ENCODE measurements around the gene LAMB3. TPM values are rescaled to one million over a fixed set of nuclear protein-coding genes. Genes with fewer than 3 reads are reported as not detected.
"Not testable (repeated sequence)": the region's sequence is repeated elsewhere in the genome, so short reads cannot be mapped to it uniquely, and the experiment has no call there.

LAMB3 gene
- under 1 TPM; 0.60 to 0.70 TPM for total RNA-seq

DNA sequence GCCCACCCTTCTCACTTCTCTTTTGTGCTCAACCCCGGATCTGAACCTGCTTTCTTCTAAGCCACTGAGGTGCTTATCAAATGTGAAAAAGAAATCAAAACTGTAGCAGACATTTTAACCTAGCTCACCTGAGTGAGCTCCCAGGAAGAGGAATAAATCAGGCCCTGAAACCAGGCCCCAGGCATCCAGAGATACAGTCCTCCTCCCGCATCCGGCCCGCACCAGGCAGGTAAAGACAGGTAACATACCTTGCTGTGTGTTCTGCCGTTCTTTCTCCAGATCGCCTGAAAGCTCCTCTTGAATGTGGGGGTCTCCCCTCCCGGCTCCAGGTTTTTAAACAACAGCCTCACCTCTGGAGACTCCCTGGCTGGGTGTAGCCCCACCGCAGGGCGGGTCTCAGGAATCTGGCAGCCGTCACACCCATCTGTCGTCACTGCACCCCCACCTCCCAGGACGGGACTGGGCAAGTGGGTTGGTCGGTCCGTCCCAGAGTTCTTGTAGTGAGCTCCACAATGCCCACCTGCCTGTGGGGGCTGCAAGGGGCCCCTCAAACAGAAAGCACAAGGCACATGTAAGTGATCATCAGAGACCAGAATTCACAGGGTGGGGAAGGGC lies at the start of gene LAMB3:
TSS of gene LAMB3 (minus strand) at position 305 of the 615 bp plus-strand sequence. CDS start 1,481 bp downstream, outside the sequence.
- Mint-ChIP-seq H3K36me3 (ENCODE audit: low read depth) (no peaks in the 10 kb centered on the region), H3K9me3 (no peaks in the 10 kb centered on the region), H3K4me3 (no peak within 1 kb of the TSS), H3K27me3 (no peaks in the 10 kb centered on the region), H3K27ac (no peak within 1 kb of the TSS), H3K4me1 (ENCODE audit: low read depth) (peaks cover 28% of the 10 kb centered on the region)
- ATAC-seq (no peak), DNase-seq (no peak)
- CTCF ChIA-PET, result interaction anchor here (0.9 to 1.2 kb wide), 5 partner anchors 10 to 83 kb away, joined by 3 to 4 read pairs (median 3); no protein-coding TSS in a partner anchor
- intact Hi-C loops (cut with micrococcal nuclease), result no loop called here
- POLR2A ChIA-PET, result interaction anchor here (0.6 to 0.8 kb wide), 3 partner anchors 9 to 131 kb away, joined by 3 read pairs; partner anchors contain the start of gene G0S2
- TF ChIP-seq, protein P1, sequence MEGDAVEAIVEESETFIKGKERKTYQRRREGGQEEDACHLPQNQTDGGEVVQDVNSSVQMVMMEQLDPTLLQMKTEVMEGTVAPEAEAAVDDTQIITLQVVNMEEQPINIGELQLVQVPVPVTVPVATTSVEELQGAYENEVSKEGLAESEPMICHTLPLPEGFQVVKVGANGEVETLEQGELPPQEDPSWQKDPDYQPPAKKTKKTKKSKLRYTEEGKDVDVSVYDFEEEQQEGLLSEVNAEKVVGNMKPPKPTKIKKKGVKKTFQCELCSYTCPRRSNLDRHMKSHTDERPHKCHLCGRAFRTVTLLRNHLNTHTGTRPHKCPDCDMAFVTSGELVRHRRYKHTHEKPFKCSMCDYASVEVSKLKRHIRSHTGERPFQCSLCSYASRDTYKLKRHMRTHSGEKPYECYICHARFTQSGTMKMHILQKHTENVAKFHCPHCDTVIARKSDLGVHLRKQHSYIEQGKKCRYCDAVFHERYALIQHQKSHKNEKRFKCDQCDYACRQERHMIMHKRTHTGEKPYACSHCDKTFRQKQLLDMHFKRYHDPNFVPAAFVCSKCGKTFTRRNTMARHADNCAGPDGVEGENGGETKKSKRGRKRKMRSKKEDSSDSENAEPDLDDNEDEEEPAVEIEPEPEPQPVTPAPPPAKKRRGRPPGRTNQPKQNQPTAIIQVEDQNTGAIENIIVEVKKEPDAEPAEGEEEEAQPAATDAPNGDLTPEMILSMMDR (IDR thresholded peaks at IDR 0.05), result no peak

DNA sequence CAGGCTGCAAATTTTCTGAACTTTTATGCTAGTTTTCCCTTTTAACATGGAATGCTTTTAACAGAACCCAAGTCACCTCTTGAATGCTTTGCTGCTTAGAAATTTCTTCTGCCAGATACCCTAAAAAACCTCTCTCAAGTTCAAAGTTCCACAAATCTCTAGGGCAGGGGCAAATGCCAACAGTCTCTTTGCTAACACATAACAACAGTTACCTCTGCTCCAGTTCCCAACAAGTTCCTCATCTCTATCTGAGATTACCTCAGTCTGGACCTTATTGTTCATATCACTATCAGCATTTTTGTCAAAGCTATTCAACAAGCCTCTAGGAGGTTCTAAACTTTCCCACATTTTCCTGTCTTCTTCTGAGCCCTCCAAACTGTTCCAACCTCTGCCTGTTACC lies 48.5 kb upstream of the LAMB3 start:
- H3K27ac Mint-ChIP-seq; intact Hi-C loops (cut with micrococcal nuclease); H3K27me3 Mint-ChIP-seq; DNase-seq; H3K4me3 Mint-ChIP-seq; ATAC-seq; H3K36me3 Mint-ChIP-seq (ENCODE audit: low read depth); POLR2A ChIA-PET; H3K9me3 Mint-ChIP-seq: not testable (repeated sequence)
- peaks cover 39% of the 10 kb centered on the region for H3K4me1 Mint-ChIP-seq (ENCODE audit: low read depth)
- CTCF ChIA-PET, result interaction anchor here (1.3 kb wide), 1 partner anchor 73 kb away, joined by 5 read pairs; no protein-coding TSS in a partner anchor

DNA sequence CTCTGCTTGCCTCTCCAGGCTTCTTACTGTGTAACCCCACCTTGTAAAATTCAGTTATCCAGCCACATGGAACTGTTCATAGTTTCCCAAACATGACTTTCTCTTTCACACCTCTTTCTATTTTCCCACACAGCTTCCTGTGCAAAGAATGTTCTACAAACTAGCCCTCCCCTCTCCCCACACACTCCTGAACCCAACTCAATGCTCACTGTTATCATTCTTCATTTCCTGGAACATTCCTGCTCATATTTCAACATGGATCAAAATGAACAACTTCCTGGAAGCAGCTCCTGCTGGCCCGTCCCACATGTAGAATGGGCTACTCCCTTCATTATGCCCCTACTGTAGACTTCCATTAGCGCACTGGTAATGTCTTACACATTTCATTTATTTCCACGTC lies 44.9 kb upstream of the LAMB3 start:
- TF ChIP-seq, protein P1 (IDR thresholded peaks at IDR 0.05), result no peak
- ChIA-PET POLR2A (interaction anchor here (1.1 to 1.3 kb wide), 2 partner anchors 52 to 73 kb away, joined by 3 to 4 read pairs; no protein-coding TSS in a partner anchor), CTCF (interaction anchor here (0.6 to 3.8 kb wide), 8 partner anchors 9 to 121 kb away, joined by 3 to 21 read pairs (median 3); partner anchors contain the start of gene TRAF3IP3)
- Mint-ChIP-seq H3K27me3 (peaks cover 1% of the 10 kb centered on the region), H3K9me3 (no peaks in the 10 kb centered on the region), H3K4me3 (no peak overlapping the region), H3K27ac (peak overlapping the region; percentile 42), H3K4me1 (ENCODE audit: low read depth) (peaks cover 24% of the 10 kb centered on the region), H3K36me3 (ENCODE audit: low read depth) (no peaks in the 10 kb centered on the region)
- DNase-seq (no peak), ATAC-seq (no peak)
- intact Hi-C loops (cut with micrococcal nuclease), result loop anchor here (1.0 kb wide), 1 partner anchor 90 kb away; no protein-coding TSS in a partner anchor

DNA sequence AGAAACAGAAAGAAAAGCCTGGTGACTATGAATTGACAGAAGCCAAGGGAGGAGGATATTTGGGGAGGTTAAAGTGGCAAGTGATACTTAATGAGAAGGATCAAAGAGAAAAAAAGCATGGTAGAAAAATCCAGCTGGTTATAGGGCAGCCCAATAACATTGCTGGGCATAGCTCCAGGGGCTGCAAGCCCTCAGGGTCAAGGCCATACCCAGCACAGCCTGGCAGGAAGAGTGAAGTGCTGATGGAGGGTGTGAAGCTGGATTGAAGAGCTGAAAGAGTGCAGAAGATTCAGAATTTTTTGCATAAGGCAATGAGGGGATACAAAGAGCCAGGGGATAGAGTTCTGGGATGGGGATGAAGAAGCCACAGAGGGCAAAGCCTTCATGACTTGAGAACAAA lies 44.4 kb upstream of the LAMB3 start:
- intact Hi-C loops (cut with micrococcal nuclease), result loop anchor here (1.0 kb wide), 1 partner anchor 89 kb away; no protein-coding TSS in a partner anchor

DNA sequence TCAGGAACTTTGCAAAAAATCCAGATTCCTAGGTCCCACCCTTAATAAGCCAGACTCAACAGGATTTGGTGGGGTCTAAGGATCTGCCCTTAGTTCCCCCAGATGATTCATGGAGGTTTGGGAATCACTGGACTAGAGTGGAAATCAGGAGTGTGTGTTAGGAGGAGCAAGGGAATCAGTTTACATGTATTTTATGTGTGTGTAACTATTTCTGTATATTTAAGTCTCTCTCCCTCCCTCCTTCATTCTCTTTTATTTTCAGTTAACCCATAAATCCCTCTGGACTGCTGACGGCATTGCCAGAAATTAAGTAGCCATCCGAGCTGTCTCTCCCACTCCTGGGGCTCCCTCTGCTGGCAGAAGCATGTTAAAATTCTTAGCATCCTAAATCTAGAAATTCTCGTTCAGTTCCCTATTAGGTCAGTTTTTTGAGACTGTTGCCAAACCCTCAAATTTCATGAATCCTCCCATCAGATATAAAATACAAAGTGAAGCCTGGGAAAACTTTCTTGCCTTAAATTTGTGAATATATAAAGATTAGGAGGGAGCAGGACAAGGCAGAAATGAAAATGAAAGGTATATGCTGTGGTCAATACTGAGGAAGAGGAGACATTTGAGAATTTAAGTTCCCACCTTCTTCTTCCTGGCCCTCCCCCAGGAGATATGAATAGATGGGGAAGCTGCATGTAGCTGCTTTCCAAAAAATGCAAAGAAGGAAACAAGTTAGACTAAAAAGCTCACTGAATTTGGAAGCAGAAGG lies 40.7 kb upstream of the LAMB3 start:
- H3K36me3 Mint-ChIP-seq (ENCODE audit: low read depth), result no peaks in the 10 kb centered on the region
- H3K4me1 Mint-ChIP-seq (ENCODE audit: low read depth), result peaks cover 18% of the 10 kb centered on the region
- ChIA-PET CTCF (interaction anchor here (0.6 to 5.1 kb wide), 40 partner anchors 8 to 127 kb away, joined by 3 to 29 read pairs (median 4); partner anchors contain the start of genes G0S2, HSD11B1 and TRAF3IP3), POLR2A (no interaction called here)
- H3K27me3 Mint-ChIP-seq, result peaks cover 1% of the 10 kb centered on the region
- DNase-seq (peak; percentile 80), ATAC-seq (peak; percentile 78)
- H3K9me3 Mint-ChIP-seq, result no peaks in the 10 kb centered on the region
- H3K4me3 Mint-ChIP-seq, result no peak overlapping the region
- TF ChIP-seq, protein P1 (IDR thresholded peaks at IDR 0.05), result peak; percentile 97
- intact Hi-C loops (cut with micrococcal nuclease), result loop anchor here (1.0 to 5.0 kb wide), 5 partner anchors 54 to 124 kb away; no protein-coding TSS in a partner anchor
- no peak overlapping the region for H3K27ac Mint-ChIP-seq

More for the DNA sequence above, 44.4 kb upstream of the LAMB3 start:
- CTCF ChIA-PET, result interaction anchor here (0.6 to 3.8 kb wide), 5 partner anchors 9 to 69 kb away, joined by 3 to 21 read pairs (median 6); partner anchors contain the start of gene TRAF3IP3
- no peak for DNase-seq
- H3K27ac Mint-ChIP-seq, result no peak overlapping the region
- no peak overlapping the region for H3K4me3 Mint-ChIP-seq
- peaks cover 1% of the 10 kb centered on the region for H3K27me3 Mint-ChIP-seq
- ATAC-seq, result no peak
- H3K9me3 Mint-ChIP-seq, result no peaks in the 10 kb centered on the region
- H3K36me3 Mint-ChIP-seq (ENCODE audit: low read depth), result no peaks in the 10 kb centered on the region
- TF ChIP-seq, protein P1 (IDR thresholded peaks at IDR 0.05), result no peak
- POLR2A ChIA-PET, result interaction anchor here (1.1 to 1.3 kb wide), 2 partner anchors 52 to 73 kb away, joined by 3 to 4 read pairs; no protein-coding TSS in a partner anchor
- peaks cover 24% of the 10 kb centered on the region for H3K4me1 Mint-ChIP-seq (ENCODE audit: low read depth)
